ENCODE measurements around the gene SLC2A4RG. TPM values are rescaled to one million over a fixed set of nuclear protein-coding genes. Genes with fewer than 3 reads are reported as not detected.
A peak's percentile ranks its signal among the peaks of the same experiment; 100 is the strongest.

SLC2A4RG gene
- total RNA-seq, 2 donors from 2014 or later: 47.9 to 71.0 TPM

DNA sequence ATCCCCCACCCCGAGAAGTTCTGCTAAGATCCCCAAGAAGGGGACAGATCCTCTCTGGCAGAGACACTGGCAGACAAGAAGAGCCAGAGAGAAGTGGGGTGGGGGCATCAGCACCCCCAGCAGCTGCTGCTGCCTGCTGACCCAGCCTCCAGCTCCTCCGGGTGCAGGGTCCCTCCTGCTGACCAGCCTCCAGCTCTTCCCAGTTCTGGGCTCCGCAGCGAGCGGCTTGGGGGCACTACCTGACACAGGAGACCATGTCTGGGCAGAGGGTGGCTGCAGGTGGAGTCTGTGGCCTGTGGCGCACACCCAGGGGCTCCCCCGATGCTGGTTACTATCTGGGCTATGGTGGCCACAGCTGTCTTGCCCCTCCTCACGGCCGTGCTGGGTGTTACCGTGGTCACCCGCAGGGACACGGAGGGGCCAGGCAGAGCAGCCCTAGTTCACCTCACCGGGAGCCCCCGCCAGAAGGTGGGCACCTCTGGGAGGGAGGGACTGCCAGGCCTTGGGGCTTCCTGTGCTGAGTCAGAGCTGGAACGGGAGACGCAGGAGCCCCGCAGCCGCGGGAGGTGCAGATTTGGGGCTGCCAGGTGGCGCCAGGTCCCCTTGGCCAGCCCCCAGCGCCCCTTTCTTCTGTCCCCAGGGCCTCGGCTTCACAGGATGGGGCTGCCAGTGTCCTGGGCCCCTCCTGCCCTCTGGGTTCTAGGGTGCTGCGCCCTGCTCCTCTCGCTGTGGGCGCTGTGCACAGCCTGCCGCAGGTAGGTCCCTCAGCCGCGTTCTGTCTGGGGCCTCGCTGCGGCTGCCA, 2.5 kb upstream of the SLC2A4RG start:
- intact Hi-C loops (cut with DNase I): no loop called here
- DNase-seq: no peak
- ATAC-seq: no peak

DNA sequence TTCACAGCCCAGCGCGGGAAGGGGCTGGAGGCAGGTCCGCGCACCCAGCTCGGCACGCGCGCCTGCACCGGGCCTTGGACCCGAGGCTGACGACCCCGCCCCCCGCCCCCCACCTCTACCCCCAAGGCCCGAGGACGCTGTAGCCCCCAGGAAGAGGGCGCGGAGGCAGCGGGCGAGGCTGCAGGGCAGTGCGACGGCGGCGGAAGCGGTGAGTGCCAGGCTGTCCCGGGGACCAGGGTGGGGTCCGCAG, 2.0 kb upstream of the SLC2A4RG start:
- ATAC-seq: no peak
- DNase-seq: no peak
- intact Hi-C loops (cut with DNase I): no loop called here

DNA sequence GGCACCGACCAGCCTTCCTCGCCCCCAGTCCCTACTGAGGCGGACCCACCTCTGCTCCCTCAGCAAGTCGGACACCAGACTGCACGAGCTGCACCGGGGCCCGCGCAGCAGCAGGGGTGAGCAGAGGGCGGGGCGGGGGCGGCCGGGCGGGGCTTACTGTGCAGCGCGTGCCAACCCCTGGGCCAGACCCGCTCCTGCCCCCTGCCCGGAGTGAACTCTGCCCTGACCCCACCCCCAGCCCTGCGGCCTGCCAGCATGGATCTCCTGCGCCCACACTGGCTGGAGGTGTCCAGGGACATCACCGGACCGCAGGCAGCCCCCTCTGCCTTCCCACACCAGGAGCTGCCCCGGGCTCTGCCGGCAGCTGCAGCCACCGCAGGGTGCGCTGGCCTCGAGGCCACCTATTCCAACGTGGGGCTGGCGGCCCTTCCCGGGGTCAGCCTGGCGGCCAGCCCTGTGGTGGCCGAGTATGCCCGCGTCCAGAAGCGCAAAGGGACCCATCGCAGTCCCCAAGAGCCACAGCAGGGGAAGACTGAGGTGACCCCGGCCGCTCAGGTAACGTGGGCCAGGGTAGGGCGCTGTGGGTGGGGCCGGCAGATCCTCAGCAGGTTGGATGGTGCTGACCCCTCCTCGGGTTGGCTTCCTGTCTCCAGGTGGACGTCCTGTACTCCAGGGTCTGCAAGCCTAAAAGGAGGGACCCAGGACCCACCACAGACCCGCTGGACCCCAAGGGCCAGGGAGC, 1.5 kb upstream of the SLC2A4RG start:
- ATAC-seq: no peak
- intact Hi-C loops (cut with DNase I): no loop called here
- no peak for DNase-seq

DNA sequence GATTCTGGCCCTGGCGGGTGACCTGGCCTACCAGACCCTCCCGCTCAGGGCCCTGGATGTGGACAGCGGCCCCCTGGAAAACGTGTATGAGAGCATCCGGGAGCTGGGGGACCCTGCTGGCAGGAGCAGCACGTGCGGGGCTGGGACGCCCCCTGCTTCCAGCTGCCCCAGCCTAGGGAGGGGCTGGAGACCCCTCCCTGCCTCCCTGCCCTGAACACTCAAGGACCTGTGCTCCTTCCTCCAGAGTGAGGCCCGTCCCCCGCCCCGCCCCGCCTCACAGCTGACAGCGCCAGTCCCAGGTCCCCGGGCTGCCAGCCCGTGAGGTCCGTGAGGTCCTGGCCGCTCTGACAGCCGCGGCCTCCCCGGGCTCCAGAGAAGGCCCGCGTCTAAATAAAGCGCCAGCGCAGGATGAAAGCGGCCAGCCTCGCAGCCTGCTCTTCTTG, 868 bp upstream of the SLC2A4RG start:
- intact Hi-C loops (cut with DNase I): no loop called here
- ATAC-seq: peak; percentile 26 to 28
- peak; percentile 77 for DNase-seq

DNA sequence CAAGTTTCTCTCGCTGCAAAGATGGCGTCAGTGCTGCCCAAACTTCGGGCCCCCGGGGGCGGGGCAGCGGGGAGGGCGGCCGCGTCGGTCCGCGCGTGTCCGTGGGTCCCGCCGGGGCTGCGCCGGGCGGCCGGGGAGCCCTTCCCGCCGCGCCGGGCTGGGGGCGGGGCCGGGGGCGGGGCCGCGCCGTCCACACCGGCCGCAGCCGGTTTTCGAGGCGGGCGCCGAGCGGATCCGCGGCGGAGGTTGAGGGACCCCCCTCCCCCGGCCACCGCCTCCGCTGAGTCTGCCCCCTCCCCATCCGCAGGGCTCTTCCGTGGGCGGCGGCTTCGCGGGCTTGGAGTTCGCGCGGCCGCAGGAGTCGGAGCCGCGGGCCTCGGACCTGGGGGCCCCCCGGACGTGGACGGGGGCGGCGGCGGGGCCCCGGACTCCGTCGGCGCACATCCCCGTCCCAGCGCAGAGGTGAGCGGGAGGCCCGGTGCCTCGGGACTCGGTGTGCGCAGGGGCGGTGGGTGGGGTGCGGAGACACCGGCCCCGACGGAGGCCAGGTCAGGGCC, 572 bp downstream of the SLC2A4RG start:
- peak; percentile 1 to 20 for ATAC-seq
- intact Hi-C loops (cut with DNase I): no loop called here
- DNase-seq: peak; percentile 60

DNA sequence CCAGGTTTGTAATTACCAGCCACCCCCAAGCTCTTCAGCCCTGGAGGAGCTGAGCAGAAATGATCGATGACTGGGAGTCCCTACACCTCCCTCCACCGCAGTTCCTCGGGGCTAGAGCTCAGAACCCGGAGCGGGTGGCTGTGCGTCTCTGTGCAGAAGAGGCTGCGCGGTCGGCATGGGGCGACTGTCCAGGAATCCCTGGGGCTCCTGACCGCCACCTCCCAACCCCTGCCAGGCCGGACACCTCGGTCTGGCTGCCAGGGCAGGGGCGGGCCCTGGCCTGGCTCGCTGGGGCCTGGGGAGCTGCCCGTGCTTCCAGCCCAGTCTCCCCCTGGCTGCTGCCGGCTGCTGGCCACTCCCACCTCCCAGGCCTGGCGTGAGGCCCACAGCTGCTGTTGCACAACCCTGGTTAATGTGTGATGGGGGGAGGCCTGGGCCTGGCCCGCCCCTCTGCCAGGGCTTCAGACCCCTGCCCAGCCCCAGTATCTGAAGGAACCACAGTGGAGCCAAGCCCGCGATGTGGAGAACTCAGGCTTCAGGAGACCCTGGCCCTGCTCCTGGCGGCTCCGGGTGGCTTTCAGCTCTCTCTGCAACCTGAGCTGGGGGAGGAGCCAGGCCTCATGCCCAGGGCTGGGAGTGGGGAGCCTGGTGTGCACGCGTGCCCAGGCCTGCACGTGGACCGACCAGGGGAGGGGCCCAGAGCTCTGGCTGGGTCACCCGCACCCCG, 1.2 kb downstream of the SLC2A4RG start:
- intact Hi-C loops (cut with DNase I): no loop called here

DNA sequence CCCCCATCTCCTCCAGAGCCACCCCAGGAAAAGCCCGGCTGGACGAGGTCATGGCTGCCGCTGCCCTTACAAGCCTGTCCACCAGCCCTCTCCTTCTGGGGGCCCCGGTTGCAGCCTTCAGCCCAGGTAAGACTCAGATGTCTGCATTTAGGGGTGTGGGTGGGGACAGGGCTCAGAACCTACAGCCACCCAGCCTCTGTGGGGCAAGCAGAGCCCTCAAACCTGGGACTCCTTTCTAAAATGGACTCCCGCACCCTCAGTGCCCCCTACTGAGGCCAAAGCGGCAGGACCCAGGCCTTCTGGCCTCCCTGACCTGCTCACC, 1.7 kb downstream of the SLC2A4RG start:
- no peak for DNase-seq
- ATAC-seq: no peak
- intact Hi-C loops (cut with DNase I): no loop called here

More for the DNA sequence above, 1.2 kb downstream of the SLC2A4RG start:
- peak; percentile 93 for DNase-seq
- peak; percentile 75 to 80 for ATAC-seq

DNA sequence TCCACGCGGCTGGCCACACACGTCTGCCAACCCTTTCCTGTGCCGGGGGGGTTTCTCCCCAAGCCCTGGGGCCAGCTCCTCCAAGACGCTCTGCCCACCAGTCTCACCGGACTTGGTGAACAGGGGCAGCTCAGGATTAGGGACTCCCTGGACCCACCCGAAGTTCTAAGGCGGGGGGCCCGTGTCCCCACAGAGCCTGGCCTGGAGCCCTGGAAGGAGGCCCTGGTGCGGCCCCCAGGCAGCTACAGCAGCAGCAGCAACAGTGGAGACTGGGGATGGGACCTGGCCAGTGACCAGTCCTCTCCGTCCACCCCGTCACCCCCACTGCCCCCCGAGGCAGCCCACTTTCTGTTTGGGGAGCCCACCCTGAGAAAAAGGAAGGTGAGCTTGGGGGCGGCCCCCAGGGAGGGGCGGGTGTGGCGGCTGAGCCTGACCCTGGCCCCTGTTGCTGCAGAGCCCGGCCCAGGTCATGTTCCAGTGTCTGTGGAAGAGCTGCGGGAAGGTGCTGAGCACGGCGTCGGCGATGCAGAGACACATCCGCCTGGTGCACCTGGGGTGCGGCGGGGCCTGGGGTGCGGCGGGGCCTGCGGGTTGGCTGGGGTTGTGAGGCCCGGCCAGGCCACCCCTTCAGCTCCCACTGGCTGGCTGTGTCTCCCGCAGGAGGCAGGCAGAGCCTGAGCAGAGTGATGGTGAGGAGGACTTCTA, 2.3 kb downstream of the SLC2A4RG start:
- intact Hi-C loops (cut with DNase I): no loop called here
- ATAC-seq: no peak
- no peak for DNase-seq

DNA sequence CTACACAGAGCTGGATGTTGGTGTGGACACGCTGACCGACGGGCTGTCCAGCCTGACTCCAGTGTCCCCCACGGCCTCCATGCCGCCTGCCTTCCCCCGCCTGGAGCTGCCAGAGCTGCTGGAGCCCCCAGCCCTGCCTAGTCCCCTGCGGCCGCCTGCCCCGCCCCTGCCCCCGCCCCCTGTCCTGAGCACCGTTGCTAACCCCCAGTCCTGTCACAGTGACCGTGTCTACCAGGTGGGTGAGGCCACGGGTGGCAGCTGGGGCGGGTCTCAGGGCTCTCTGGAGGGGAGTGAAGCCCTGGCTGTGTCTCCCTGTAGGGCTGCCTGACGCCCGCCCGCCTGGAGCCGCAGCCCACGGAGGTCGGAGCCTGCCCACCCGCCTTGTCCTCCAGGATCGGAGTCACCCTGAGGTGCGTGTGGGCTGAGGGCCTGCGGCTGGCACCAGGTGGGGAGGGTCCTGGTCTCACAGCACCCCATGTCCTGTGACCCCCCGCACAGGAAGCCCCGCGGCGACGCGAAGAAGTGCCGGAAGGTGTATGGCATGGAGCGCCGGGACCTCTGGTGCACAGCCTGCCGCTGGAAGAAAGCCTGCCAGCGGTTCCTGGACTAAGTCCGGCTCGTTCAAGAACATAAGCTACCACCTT, 2.9 kb downstream of the SLC2A4RG start:
- ATAC-seq (no peak), DNase-seq (no peak)
- intact Hi-C loops (cut with DNase I): no loop called here

DNA sequence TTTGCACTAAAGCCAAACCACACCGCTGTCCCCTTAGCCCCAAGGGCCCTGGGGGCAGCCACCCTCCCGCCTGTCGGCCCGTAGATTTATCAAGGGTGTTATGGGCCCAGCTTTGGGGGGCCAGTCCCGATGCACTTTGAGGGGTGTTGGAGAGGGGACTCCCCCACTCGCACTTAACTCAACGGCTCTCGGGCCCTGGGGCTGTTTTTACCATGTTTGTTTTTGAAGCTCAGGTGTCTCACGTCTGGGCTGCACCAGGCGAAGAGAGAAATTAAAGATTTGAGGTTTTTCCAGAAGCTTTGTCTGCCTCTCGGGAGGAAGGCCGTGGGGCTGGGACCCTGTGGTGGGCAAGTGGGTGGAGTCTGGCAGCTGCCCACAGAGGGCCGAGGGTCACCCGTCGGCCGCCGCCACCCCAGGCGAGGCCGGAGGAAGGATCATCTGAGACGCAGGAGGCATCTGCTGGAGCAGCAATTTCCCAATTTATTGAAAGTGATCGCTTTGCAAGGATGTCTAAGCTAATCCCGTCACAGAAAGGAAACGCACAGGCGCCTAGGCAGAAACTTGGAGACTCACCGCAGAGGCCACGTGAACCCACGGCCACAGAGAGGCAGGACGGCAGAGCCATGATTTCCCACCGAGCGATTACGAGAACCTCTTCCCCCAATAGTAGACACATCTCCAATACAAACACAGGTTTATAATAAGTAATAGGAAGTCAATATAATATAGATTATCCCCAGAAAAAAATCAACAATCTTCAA, 3.8 kb downstream of the SLC2A4RG start:
- intact Hi-C loops (cut with DNase I): no loop called here
- ATAC-seq: no peak

DNA sequence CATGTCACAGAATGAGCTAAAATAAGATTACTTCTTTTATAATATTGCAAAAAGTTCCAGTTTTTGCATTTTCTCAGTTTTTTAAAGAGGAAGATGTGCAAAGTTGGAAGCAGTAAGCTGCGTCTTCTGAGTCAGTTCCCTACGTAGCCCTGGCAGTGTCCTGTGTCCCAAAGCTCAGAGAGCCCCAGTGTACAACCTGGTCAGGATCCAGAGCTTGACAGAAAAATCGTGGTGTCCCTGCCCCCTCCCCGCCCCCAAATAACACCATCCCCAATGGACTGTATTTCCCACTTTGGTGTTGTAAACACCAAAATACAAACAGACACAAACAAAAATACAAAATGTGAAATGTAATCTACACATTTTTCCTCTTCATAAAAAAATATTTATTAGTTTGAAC, 4.6 kb downstream of the SLC2A4RG start:
- DNase-seq (no peak), ATAC-seq (no peak)
- intact Hi-C loops (cut with DNase I): no loop called here

More for the DNA sequence above, 3.8 kb downstream of the SLC2A4RG start:
- no peak for DNase-seq

DNA sequence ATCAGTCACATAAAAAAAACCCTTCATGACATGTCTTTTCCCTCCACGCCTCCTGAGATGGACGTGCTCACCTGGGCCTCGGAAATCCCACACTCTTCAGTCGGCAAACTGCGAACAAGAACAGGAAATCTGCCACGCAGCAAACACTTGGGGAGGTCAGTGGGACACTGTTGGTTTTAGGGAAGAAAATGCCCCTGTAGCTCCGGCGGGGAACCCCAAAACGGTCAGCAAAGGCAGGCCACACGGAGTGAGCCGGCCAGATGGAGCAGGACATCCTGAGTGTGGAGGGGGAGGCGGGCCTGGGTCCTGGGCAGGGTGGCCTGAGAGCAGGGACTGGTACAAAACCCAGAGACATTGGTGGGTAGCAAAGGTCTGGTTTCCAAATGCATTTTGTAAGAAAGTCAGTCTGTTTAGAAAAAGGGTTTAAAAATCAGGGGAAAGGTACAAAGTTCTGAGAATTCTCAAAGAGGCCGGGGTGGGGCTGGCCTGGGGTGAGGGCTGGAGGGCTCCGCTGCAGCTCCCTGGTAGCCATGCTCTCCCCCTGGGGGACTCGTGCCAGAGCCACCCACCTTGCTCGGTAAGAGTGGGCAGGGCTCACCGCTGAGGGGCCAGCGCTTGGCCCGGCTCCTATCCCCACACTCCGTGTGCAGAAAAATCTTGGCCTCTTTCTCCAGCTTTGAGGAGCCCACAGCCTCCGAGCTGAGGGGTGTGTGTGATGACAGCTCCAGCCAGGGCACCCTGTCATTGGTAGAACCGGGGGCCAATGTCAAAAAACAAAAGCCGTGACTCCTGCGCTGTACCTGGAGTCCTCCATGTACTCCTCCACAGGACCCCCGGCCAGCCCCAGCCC, 5.2 kb downstream of the SLC2A4RG start:
- intact Hi-C loops (cut with DNase I): no loop called here
- DNase-seq (no peak), ATAC-seq (no peak)

DNA sequence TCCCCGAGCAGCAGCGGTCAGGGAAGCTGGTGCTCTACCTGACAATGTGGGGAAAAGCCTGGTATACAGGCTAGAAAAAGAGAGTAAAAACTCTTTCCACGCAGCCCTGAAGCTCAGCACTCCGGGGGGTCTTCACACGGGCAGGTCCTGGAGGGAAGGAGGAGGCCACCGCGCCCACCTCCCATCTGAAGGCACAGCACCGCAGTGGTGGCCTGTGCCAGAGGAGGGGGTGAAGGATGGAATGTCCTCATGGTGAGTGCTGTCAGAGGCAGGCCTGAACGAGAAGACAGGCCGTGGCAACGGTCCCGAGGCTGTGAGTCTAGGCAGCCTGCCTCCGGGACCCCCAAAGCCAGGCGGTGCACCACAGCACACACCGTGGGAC, 5.8 kb downstream of the SLC2A4RG start:
- DNase-seq (no peak), ATAC-seq (no peak)
- intact Hi-C loops (cut with DNase I): no loop called here

DNA sequence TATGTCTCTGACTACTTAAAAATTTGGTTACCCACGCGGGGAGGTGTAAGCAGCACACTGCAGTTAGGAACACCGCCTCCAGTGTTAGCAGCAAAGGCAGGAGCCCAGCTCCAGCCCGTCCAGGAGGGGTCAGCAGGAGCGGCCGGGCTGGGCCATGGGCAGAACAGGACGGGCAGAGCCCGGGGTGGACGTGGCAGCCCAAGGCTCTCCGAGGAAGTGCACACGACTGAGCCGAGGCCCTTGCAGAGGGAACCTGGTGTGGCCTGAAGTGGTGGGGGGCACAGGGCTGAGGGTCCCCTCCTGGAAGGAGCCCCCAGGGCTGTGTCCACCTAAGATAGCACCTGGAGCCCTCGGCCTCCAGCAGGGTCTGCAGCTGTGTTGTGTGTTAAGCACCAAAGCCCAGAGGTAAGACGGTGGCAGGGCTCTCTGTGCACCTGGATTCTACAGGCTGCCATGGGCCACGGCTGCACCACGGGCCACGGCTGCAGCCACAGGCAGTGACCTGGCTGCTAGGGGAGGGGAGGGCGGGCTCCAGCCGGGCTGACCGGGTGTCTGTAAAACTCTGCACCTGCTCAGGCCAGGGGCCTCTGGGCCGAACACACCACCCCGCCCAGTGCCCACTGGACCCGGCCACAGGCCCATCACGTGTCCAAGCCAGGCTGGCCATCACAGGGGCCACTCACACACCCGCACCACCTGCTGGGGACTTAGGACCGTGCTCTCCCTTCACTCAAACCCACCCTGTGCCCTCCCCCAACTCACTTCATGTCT, 6.6 kb downstream of the SLC2A4RG start:
- DNase-seq: no peak
- no peak for ATAC-seq

DNA sequence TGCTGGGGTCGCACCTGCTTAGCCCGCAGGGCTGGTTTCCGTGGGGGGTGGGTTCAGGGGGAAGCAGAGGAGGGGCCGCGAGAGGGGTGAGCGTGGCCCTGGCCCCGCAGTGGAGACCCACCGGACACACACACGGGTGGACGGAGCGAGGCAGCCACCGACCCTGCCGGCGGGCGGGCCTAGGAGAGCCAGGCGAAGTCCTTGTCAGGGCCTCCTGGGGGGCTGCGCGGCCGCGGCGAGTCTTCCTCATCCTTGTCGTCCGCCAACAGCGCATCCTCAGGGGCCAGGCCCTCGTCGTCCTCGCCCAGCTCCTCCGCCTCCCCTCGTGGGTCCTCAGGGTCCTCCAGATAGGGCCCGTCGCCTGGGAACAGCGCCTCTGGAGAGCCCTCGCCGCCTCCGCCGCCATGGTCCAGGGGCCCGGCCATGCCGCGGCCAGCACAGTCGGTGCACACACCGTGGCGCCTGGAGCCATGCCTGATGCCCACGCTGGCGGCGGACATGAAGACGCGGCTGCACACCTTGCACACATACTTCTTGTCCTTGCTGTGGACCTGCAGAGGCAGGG, 7.3 kb downstream of the SLC2A4RG start:
- no peak for DNase-seq
- ATAC-seq: no peak
- intact Hi-C loops (cut with DNase I): no loop called here

More for the DNA sequence above, 6.6 kb downstream of the SLC2A4RG start:
- intact Hi-C loops (cut with DNase I): no loop called here

DNA sequence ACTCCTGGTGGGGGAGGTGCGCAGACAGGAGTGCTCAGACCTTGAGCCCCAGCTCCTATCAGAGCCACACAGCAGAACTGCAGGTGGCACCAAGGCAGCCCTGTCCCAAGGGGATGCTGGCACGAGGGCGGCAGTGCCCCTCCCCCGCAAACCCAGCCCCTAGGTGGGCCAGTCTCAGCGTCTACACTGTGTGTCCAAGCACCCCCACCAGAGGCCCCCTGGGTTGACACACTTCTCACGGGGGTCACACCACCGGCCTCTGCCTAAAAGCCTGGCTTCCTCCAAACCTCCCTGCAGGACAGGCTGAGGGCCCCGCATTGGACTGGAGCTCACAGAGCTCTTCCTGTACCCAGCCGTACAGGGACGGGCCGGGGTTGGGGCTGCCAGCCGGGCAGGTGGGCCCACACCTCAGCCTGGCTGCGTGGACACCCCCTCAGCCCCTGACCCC, 8.1 kb downstream of the SLC2A4RG start:
- intact Hi-C loops (cut with DNase I): no loop called here
- ATAC-seq (no peak), DNase-seq (no peak)

All from left cardiac atrium (tissue), 4 donors.